ENCODE data around the gene SDF4. TPM values are rescaled to one million over a fixed set of nuclear protein-coding genes. Genes with fewer than 3 reads are reported as not detected.

SDF4 gene
- total RNA-seq (2022) (128 and 161 TPM in 2 replicates), Bru-seq, nascent RNA (percentile 60 among the genes with signal in this experiment), BruChase-seq, experiment 1, labeled RNA remaining after a 6-hour chase (percentile 80 among the genes with signal in this experiment), BruChase-seq, experiment 2, labeled RNA remaining after a 2-hour chase (percentile 70 among the genes with signal in this experiment)
- long read RNA-seq, transcript SDF4-202 (7 exons, 1,956 nt): major isoform, 184 of 284 reads
- long read RNA-seq, partial matches to known transcripts: 79 of 284 reads
- long read RNA-seq, other reads (novel, unspliced or antisense): 11 of 284 reads

- Mint-ChIP-seq H3K4me3 (ENCODE audit: low read depth, unreplicated experiment) (peak within 1 kb of the TSS; percentile 79), H3K9me3 (ENCODE audit: low read depth, unreplicated experiment) (no peaks in the 10 kb centered on the region), H3K27me3 (ENCODE audit: unreplicated experiment) (no peaks in the 10 kb centered on the region), H3K27ac (ENCODE audit: unreplicated experiment) (peak within 1 kb of the TSS; percentile 85), H3K36me3 (ENCODE audit: insufficient read depth, unreplicated experiment) (peaks cover 41% of the 10 kb centered on the region), H3K4me1 (ENCODE audit: low read depth, unreplicated experiment) (peaks cover 16% of the 10 kb centered on the region)
- DNase-seq: peak; percentile 94
- intact Hi-C loops (cut with micrococcal nuclease; ENCODE audit: unreplicated experiment): loop anchor here (10.0 kb wide), 1 partner anchor 67 kb away; no protein-coding TSS in a partner anchor
- BruUV-seq (replicated peaks): no TSS peak
- TF ChIP-seq CTCF (IDR thresholded peaks at IDR 0.05; ENCODE audit: unreplicated experiment): no peak
- CTCF ChIA-PET: interaction anchor here (0.6 to 1.5 kb wide), 2 partner anchors 74 to 109 kb away, joined by 5 to 8 read pairs; no protein-coding TSS in a partner anchor
These were observed at the start of gene SDF4 for GRCh38 chr1:1231400-1232207. SDF4 (minus strand) TSS chr1:1232001; CDS start chr1:1228772, 3,229 bp downstream.

GRCh38 chr1:1280782-1281481 is 49.1 kb upstream of the SDF4 start:
- H3K27ac Mint-ChIP-seq (ENCODE audit: unreplicated experiment): no peak overlapping the region
- intact Hi-C loops (cut with micrococcal nuclease; ENCODE audit: unreplicated experiment): no loop called here
- H3K4me3 Mint-ChIP-seq (ENCODE audit: low read depth, unreplicated experiment): no peak overlapping the region
- no peaks in the 10 kb centered on the region for H3K27me3 Mint-ChIP-seq (ENCODE audit: unreplicated experiment)
- CTCF ChIA-PET: interaction anchor here (1.0 kb wide), 1 partner anchor 9 kb away, joined by 4 read pairs; no protein-coding TSS in a partner anchor
- peaks cover 10% of the 10 kb centered on the region for H3K4me1 Mint-ChIP-seq (ENCODE audit: low read depth, unreplicated experiment)
- peaks cover 6% of the 10 kb centered on the region for H3K36me3 Mint-ChIP-seq (ENCODE audit: insufficient read depth, unreplicated experiment)
- no peak for DNase-seq
- no peak for TF ChIP-seq CTCF (IDR thresholded peaks at IDR 0.05; ENCODE audit: unreplicated experiment)
- no peaks in the 10 kb centered on the region for H3K9me3 Mint-ChIP-seq (ENCODE audit: low read depth, unreplicated experiment)
- no TSS peak for BruUV-seq (replicated peaks)

GRCh38 chr1:1279028-1279427 is 47.2 kb upstream of the SDF4 start:
- DNase-seq: no peak
- peaks cover 5% of the 10 kb centered on the region for H3K36me3 Mint-ChIP-seq (ENCODE audit: insufficient read depth, unreplicated experiment)
- no peaks in the 10 kb centered on the region for H3K9me3 Mint-ChIP-seq (ENCODE audit: low read depth, unreplicated experiment)
- H3K27ac Mint-ChIP-seq (ENCODE audit: unreplicated experiment): no peak overlapping the region
- no peaks in the 10 kb centered on the region for H3K27me3 Mint-ChIP-seq (ENCODE audit: unreplicated experiment)
- TF ChIP-seq CTCF (IDR thresholded peaks at IDR 0.05; ENCODE audit: unreplicated experiment): no peak
- H3K4me1 Mint-ChIP-seq (ENCODE audit: low read depth, unreplicated experiment): peaks cover 10% of the 10 kb centered on the region
- intact Hi-C loops (cut with micrococcal nuclease; ENCODE audit: unreplicated experiment): no loop called here
- H3K4me3 Mint-ChIP-seq (ENCODE audit: low read depth, unreplicated experiment): no peak overlapping the region
- CTCF ChIA-PET: interaction anchor here (0.7 kb wide), 1 partner anchor 48 kb away, joined by 3 read pairs; no protein-coding TSS in a partner anchor
- BruUV-seq (replicated peaks): no TSS peak

- intact Hi-C loops (cut with micrococcal nuclease; ENCODE audit: unreplicated experiment): no loop called here
These were observed 46.8 kb upstream of the SDF4 start for GRCh38 chr1:1278620-1279019.

More at GRCh38 chr1:1278620-1279019, 46.8 kb upstream of the SDF4 start:
- Mint-ChIP-seq H3K9me3 (ENCODE audit: low read depth, unreplicated experiment) (no peaks in the 10 kb centered on the region), H3K36me3 (ENCODE audit: insufficient read depth, unreplicated experiment) (peaks cover under 1% of the 10 kb centered on the region), H3K4me1 (ENCODE audit: low read depth, unreplicated experiment) (peaks cover 10% of the 10 kb centered on the region), H3K4me3 (ENCODE audit: low read depth, unreplicated experiment) (no peak overlapping the region), H3K27ac (ENCODE audit: unreplicated experiment) (no peak overlapping the region), H3K27me3 (ENCODE audit: unreplicated experiment) (no peaks in the 10 kb centered on the region)
- no TSS peak for BruUV-seq (replicated peaks)
- no peak for TF ChIP-seq CTCF (IDR thresholded peaks at IDR 0.05; ENCODE audit: unreplicated experiment)
- no peak for DNase-seq
- CTCF ChIA-PET: no interaction called here
